Erythroblast (primary cell): ENCODE measurements around the gene ABTB1.

ENCODE experiments used
- DNase-seq, 2 experiments: peaks; one replicate each; lab custom pipeline; 2025; lab: John Stamatoyannopoulos, UW
- GATA1 ChIP-seq: IDR thresholded peaks from 2 replicates; pipeline ENCODE4 v1.6.1; 2011; ENCODE audit warnings: low read depth, mild to moderate bottlenecking, control low read depth, low read length, moderate library complexity
- POLR2A ChIP-seq: IDR thresholded peaks from 2 replicates; pipeline ENCODE4 v1.6.1; 2011; ENCODE audit warnings: mild to moderate bottlenecking, low read length

Gene ABTB1

DNA sequence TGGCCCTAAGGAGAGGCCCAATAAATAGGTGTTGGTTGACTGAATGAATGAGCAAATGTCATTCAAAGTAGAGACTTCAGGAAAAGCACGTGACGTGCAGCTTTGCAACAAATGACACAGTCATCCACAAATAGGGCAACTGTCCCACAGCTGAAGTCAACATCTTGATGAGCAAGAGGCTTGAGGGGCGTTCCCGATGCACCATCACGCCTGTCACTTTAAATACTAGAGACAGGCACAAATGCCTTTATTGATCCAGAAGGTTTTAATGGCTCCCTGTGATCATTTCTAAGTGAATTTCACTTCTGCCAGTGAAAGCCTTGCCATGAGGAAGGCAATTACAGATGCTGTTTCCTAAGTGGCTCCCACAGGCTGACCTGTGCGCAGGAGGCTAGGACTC lies 43.6 kb downstream of the ABTB1 start:
- TF ChIP-seq GATA1 (no peak), POLR2A (no peak)
- DNase-seq: no peak

DNA sequence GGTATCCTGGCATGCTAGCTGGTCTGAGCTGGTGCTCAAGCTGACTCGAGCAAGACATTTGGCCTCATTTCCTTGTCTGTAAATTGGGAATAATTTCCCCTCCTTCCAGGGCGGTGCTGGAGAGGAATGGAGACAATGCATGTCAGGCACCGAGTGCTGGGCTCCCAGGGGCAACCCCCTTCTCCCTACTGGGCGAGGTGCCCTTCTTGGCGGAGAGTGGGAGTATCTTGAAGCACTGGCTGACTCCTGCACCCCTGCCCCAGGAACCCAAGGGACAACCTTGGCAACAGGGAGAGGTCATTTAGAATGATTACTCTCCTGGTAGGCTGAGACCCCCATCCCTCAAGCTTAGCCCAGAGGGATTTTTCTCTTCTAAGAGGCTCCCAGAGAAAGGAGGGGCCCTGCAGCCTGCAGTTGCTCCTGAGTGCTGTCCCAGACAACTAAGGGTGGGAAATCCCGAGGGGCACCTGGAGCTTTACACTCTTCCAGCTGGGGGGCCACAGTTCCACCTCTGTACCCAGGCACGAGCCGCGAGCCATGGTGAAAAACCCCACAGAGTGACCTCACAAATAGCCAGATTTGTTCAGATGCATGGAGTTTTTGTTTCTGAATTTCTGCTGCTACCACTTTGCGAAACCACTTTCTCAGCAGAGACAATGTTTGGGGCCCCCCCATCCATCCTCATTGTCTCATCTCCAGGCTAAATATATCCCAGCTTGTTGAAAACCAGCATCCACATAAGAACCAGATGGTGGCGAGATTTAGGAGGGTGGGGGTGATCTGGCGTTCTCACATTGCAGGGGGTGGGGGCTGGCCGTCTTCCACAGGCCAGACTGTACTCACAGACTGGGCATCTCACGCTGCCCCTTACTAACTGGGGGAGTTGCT lies 44.8 kb downstream of the ABTB1 start:
- no peak for TF ChIP-seq GATA1
- DNase-seq: no peak

DNA sequence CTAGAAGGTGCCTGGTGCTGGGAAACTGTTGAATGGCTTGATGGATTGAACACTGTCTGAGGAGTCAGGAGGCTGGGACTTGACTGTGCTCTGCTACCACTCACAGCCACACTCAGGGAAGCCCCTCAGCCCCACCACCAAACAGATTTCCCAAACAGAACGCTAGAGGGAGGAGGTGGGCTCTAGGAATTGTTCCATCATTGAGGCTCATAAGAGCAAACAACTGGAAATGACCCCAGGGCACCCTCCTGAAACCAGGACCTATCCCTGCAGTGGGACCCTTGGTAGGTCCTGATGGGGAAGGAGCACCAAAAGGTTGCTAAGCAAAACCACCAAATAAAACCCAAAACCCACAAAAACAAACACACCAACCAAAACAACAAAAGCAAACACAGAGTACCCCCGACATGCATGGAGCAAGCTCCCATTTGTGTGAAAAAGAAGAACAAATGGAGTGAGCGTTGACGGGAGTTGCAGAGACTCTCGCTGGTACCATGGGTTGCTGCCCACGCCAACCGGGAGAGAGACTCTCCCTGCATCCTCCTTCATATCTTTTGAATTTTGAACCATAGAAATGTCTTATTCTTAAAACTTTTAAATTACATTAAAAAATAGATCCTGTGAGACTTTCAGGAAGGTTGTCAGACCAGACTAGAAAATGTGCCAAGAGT lies 45.6 kb downstream of the ABTB1 start:
- DNase-seq: no peak
- TF ChIP-seq GATA1 (no peak), POLR2A (no peak)

DNA sequence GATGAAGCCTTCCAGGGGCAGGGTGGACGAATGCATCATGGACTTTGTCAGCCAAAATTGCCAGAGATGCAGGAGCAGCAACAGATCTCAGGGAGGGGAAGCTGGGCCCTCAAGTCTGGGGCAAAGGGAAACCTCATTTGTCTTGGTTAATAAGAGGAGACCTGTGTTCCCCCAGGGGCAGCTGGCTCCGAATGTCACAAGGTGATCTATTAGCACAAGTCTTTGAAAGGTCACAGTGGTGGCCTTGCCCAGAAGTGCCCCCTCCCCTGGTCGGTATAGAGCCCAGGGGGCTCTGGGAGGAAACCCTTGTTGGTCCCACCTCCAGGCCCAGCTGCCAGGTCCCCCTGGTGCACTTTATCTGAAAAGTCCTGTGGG lies 46.2 kb downstream of the ABTB1 start:
- DNase-seq: no peak
- no peak for TF ChIP-seq GATA1
- no peak for TF ChIP-seq POLR2A

DNA sequence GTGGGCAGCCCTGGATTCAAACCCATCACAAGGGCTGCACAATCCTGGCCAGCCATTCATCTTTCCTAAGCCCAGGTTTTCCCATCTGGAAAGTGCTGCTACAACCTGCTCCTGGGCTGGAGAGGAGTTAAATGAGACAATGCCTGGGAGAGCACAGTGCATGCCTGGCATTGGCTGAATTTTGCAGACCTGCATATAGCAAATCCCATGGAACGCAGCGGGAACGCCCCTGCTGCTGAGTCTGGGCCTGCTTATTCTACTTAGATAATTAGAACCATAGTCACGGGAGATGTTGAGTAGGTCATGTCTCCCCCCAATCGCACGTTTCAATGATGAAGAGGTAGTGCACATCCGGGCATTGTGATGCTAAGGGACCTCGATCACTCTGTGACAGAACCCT lies 46.6 kb downstream of the ABTB1 start:
- TF ChIP-seq GATA1: no peak
- no peak for TF ChIP-seq POLR2A
- DNase-seq: no peak

DNA sequence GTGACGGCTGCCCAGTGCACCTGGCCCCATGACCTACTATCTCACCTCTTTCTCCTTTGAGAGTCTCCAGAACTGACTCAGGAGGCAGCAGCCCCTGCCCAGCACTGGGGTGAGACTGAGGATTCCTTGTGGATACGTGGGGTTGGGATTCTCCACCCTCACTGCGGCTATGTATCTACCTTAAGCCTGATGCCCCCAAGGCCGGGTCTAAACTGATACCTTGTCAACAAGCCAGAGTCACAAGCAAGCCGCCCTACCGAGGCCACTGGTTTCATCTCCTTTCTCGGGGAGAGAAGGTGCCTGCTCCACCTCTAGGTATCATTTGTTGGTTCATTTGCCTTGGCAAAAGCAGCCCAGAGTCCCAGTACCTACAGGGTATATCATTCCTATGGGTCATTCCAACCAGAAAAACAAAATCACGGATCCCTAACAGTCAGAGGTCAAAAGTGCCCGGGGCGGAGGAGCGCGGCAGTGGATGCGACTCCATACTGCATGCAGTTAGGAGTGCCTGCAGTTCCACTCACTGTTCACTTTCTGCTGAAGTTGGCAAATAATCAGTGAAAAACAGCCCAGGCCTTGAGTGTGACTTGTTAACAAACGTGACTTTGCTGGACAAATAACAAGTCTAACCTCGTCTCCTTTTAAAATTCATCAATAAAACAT lies 47.5 kb downstream of the ABTB1 start:
- TF ChIP-seq GATA1: no peak
- no peak for TF ChIP-seq POLR2A
- DNase-seq: no peak

DNA sequence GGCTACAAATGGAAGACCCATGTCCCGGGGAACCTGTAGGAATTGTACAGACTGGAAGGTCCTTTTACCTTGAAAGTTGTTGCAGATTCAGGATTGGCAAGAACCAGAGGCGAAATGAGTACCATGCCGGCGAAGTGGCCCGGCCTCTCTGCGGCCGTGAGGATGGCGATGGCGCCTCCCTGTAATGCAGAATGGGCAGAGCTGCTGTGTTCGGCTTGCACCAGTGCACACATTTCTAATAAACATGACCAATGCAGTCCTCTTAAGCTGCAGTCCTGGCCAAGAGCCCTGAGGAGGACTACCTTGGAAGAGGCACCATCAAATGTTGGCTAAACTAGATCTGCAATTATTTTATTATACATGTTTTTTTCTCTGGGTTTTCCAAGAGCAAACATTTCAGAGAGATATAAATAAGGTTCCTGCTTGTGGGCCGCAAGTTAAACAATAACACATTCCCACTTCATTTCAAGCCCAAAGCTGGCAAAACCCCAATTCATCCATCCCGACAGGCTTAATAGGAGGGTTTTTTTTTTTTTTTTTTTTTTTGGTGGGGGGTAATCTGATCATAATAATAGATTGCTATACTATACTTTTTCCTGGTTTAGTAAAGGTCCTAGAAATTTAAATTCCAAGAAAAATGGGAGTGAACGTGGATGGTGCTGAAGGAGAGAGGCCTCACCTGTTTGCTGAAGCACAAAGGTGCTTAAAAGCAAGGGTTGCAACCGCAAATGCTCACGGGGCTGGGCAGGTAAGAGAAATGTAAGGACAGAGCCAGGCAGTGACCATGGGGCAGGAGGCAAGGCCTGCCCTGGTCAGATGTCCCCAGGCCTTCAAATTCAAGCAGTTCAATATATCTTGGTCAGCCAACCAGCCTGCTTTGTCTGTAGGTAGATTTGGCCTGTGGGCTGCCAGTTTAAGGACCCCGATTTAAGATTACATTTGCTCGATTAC lies 48.5 kb downstream of the ABTB1 start:
- no peak for TF ChIP-seq GATA1
- TF ChIP-seq POLR2A: no peak
- no peak for DNase-seq

DNA sequence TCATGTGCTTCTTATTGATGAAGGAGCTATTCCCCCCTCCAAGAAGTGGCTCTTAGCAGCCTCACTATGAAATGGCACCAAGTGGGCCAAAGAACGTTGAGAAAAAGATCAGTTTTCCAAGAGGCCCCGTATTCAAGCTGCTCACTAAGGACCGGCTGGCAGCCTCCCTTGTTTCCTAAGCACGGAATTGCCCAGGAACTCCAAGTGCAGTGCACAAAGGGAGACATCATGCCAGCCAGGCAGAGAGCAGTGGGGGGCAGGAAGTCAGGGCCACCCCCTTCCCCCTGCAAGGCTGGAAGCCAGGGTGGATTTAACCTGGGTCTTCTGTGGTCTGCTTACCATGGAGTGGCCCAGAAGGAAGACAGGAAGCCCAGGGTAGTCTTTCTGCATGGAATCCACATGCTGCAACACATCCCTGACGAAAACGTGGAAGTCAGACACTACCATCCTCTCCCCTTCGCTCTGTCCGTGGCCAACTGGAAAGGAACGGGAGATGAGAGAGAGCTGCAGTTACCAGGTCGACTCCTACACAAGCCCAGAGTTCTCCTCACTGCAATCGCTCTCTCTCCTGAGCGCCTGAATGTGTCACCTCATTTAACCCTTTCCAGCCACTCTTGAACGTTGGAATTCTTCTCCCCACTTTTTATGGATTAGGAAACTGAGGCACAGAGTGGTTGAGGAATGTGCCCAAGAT lies 49.5 kb downstream of the ABTB1 start:
- no peak for DNase-seq
- TF ChIP-seq GATA1 (no peak), POLR2A (no peak)

DNA sequence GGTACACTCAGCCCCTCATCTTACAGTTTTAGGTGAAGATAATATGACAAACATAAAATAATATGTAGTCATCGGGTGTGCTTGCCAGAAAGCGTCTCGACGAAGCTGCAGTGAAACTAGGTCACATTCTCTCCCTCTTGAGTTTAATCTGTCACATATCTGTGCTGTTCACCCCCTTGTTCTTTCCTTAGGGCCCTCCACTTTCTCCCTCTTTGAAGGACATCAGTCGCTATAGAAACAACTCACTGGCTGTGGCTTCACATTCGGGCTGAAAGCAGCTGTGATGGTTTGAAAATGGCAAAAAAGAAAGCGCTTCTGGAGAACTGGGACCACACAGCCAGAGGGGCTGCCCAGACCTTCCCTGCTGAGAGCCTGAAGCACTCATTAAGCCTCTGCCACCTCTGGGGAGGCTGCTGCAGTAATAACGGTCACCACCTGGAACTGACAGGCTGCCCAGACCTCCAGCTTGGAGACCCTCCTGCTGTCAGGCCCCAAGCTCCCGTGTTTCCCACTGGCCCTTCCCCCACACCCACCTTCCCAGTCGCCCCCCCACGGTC lies 50.3 kb downstream of the ABTB1 start:
- TF ChIP-seq GATA1: no peak
- TF ChIP-seq POLR2A: no peak
- DNase-seq: no peak

DNA sequence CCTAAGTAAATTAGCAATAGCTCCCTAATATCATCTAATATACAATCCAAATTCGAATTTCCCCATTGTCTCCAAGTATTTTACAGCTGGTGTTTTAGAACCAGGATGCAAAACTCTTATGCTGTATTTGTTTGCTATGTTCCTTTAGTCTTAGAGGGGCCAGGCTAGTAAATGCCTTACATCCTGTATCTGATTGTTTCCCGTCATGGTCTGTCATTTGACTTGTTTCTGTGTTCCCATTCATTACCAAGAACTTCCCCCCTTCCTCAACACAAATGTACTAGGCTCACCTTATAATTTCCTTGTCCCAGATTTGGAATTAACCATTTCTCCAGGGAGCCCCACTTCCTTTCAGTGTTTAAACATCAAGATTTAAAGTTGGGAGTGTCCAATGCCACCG lies 54.1 kb downstream of the ABTB1 start:
- DNase-seq: no peak
- TF ChIP-seq GATA1 (no peak), POLR2A (no peak)

DNA sequence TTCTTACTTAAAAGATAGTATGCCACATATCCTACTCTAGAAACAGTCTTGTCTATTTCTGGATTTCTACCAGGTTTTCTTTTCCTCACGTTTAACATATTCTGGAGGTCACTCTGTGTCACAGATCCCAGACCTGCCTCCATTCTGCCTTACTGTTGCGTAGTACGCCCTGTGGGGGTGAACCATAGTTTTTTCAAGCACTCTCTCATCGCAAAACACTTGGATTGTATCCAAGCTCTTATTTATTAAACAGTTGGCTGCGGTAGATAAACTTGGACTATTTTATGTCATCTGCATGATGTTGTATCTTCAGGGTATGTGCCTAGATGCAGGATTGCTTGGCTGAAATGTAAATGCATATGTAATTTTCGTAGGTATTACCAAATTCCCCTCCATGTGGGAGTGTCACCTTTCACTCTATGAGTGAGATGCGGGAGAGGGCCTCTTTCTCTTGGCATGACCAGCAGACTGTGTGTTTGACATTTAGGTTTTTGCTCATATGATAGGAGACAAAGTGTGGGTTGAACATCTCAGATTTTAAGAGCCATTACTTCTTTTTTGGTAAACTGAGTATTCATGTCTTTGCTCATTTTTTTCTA lies 55.8 kb downstream of the ABTB1 start:
- peak; percentile 34 to 39 for DNase-seq
- TF ChIP-seq POLR2A (no peak), GATA1 (no peak)

DNA sequence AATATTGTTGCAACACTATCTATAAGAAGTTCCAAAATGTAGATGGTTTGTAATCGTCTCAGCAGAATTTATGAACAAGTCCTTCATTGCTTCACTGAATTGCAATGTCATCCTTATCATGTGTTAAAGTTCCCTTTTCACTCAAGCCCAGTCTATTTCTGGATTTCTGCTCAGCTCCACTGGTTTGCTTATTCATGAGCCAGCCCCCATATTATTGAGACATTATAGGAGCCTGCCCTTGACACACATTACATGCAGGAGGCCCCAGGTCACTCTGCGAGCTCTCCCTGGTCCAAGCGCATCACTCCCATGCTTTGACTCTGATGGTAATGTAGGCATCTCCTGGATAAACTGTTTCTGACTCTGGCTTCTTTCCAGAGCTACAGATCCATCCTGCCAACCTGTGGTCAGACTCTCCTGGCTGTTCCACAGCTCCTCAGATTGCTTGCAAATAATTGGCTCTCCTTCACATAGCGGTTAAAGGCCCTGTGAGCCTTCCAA lies 56.9 kb downstream of the ABTB1 start:
- TF ChIP-seq POLR2A (no peak), GATA1 (no peak)
- peak in 1 of 2 experiments; percentile 33 for DNase-seq
